Cardiac septum (tissue), 1 donor: Measurements from ENCODE around the gene OGDH. TPM values are rescaled to one million over a fixed set of nuclear protein-coding genes. Genes with fewer than 3 reads are reported as not detected.

Experiments
- DNase-seq: peaks from one replicate; pipeline ENCODE4 v3.0.0-alpha.2; 2020; ENCODE audit warnings: low spot score
- intact Hi-C: fragments of 100-400 bp; cut with DNase I; formaldehyde crosslinking; loops from one replicate; pipeline ENCODE4 v1.14.0; 2022
- total RNA-seq: library from RNA; stranded (reverse); fragmentation: NEBNext Ultra II Directional; extraction: Animal tissue kit (Norgen Biotek cat#: 25700); gene quantifications from one replicate; pipeline ENCODE4 v1.2.1, GENCODE V29; 2021
- donor health status: DM: no; HTN: no; CAD: no.

OGDH gene
- total RNA-seq, 1 donor from 2014 or later, result 406 TPM

DNA sequence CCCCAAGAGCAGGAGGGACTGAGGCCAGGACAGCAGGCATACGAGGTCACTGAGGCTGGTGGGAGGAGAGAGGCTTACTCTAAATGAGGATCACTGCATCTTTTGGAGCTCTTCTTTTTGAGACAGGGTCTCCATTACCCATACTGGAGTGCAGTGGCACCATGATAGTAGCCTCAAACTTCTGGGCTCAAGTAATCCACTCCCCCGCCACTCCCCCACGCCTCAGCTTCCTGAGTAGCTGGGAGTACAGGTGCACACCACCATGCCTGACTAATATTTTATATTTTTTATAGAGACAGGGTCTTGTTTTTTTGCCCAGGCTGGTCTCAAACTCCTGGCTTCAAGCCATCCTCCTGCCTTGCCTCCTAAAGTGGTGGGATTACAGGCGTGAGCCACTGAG, 25.8 kb downstream of the OGDH start:
- DNase-seq, result no peak
- intact Hi-C loops, result no loop called here

- DNase-seq, result no peak
- intact Hi-C loops, result loop anchor here (2.0 kb wide), 1 partner anchor 17 kb away; no protein-coding TSS in a partner anchor
Measured at GRCh38 chr7:44633254-44634186, 27.1 kb downstream of the OGDH start.

GRCh38 chr7:44634187-44634838, 27.9 kb downstream of the OGDH start:
- intact Hi-C loops, result loop anchor here (2.0 kb wide), 1 partner anchor 16 kb away; no protein-coding TSS in a partner anchor
- no peak for DNase-seq

DNA sequence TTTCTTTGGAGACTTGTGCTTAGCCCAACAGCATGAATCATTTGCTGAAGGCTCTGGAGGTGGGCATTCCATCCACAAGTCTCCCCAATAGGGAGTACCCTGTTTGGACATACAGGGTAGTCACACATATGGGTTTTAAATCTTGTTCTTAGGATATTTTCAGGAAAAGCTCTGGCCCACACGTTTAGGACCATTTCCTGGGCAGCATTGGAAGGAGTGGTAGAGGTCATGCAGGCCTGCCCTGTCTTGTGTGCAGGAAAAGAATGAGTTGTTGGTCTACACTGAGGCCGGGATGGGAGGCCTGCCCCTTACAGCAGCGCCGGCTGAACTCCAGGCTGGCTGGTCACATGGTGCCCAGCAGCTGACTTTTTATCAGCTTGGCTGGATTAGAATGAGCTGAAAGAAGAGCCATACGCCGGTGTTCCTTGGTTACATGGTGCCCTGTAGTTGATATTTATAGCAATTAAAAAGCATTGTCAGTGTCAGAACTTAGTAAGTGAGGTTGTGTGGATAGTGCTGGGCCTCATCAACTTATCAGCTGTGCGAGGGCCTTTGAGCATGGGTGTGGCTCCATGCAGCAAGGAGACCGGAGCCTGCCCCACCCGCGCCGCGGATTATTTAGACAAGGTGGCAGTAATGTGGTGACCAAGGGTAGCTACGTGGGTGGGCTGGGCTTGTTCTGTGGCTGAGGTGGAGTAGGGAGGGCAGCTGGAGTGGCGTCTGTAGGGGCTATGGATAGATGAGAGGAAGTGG, 28.6 kb downstream of the OGDH start:
- DNase-seq, result peak; percentile 78
- intact Hi-C loops, result loop anchor here (2.0 kb wide), 1 partner anchor 16 kb away; no protein-coding TSS in a partner anchor

DNA sequence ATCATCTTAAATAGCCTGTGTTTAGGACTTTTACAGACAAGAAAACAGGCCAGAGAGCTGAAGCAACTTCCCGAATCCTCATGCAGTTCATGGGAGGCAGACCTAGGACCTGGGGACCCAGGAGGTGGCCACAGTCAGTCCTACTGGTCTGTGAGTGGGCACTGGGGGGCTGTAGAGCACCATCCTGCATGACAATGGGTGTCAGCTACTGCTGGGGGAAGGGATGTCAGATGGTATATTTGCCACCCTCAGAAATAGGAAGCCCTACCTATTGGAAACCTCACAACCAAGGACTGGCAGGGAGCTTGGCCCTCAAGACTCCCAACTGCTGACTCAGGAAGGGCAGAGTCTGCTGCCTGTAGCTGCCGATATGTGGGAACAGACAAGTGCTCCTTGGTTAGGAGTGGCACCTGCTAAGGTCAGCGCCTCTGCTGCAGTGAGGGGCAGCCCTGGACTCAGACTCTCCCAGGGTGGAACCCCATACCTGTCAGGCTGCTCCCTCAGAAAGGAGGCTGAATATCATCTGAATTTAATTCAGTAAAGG, 29.7 kb downstream of the OGDH start:
- no peak for DNase-seq
- intact Hi-C loops, result no loop called here

- intact Hi-C loops, result no loop called here
- DNase-seq, result no peak
Measured at GRCh38 chr7:44636926-44637325, 30.5 kb downstream of the OGDH start.

- intact Hi-C loops, result no loop called here
- no peak for DNase-seq
Measured at GRCh38 chr7:44637788-44638594, 31.6 kb downstream of the OGDH start.

GRCh38 chr7:44638611-44639557, 32.5 kb downstream of the OGDH start:
- intact Hi-C loops, result no loop called here
- DNase-seq, result peak; percentile 89

DNA sequence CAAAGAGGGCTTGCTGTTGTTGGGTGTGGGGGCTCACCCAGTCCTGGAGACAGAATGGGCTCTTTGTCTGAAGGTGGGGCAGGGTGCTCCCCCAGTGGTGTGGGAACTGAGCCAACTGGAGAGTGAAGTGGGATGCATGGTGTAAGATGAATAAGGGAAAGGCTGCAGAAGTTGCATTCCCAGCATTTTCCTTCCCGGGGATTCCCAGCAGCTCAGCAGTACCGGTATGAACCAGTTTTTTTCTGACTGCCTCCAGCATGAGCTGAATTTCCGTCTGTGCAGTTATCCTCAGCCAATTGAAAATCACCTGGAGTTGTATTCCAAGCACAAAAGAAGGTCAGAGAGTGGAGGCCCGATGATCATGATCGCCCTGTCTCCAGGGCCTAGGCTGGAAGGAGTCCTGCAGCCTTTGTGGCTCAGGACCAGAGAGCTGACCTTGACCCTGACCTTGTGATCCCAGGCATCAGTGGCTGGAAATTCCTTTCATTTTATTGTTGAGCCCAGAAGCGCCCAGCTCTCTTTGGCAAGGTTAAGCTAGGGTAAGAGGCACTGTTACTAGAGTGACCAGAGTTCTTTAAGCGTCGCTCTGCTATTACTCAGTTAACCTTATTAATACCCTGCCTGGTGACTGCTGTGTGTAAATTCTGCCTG, 33.4 kb downstream of the OGDH start:
- intact Hi-C loops, result no loop called here
- no peak for DNase-seq

DNA sequence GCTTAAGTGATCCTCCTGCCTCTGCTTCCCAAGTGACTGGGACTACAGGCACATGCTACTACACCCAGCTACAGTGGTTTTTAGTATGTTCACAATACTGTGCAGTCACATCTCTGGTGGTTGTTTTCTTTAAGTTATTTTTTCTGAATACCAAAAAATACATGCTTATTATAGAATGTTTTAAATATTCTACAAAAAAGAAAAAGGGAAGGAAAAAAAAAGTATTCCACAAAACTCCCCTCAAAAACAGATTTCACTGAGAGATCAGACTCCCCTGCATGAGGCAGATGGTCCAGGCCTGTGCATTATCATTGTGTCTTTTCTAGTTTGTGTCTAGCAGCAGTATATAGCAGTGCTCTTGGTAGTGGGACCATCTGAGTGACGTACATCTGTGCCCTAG, 36.8 kb downstream of the OGDH start:
- intact Hi-C loops, result no loop called here
- no peak for DNase-seq

GRCh38 chr7:44645254-44645653, 38.8 kb downstream of the OGDH start:
- intact Hi-C loops, result loop anchor here (5.0 kb wide), 1 partner anchor 37 kb away; no protein-coding TSS in a partner anchor

DNA sequence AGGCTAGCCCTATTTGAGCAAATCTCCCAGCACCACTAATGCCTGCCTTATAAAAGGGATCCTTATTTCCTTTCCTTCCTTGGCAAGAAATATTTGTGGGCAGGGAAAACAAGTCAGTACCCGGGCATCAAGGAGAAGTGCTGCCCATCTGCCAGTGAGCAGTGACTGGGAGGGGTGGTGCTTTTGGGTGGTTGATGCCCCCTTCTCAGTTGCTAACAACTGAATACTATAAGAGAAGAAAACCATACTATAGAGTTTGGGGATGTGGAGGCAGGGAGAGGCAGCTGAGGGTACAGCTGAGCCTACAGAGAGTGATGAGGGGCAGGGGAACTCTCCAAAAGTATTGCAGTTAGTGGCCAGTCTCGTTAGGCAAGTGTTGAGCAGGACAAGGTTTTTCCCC, 39.3 kb downstream of the OGDH start:
- no peak for DNase-seq
- intact Hi-C loops, result loop anchor here (5.0 kb wide), 1 partner anchor 37 kb away; no protein-coding TSS in a partner anchor

More at GRCh38 chr7:44645254-44645653, 38.8 kb downstream of the OGDH start:
- DNase-seq, result no peak

GRCh38 chr7:44646176-44646920, 39.9 kb downstream of the OGDH start:
- DNase-seq, result no peak
- intact Hi-C loops, result loop anchor here (5.0 kb wide), 1 partner anchor 36 kb away; no protein-coding TSS in a partner anchor

- intact Hi-C loops, result loop anchor here (5.0 kb wide), 1 partner anchor 35 kb away; no protein-coding TSS in a partner anchor
- DNase-seq, result no peak
Measured at GRCh38 chr7:44646921-44647636, 40.7 kb downstream of the OGDH start.

DNA sequence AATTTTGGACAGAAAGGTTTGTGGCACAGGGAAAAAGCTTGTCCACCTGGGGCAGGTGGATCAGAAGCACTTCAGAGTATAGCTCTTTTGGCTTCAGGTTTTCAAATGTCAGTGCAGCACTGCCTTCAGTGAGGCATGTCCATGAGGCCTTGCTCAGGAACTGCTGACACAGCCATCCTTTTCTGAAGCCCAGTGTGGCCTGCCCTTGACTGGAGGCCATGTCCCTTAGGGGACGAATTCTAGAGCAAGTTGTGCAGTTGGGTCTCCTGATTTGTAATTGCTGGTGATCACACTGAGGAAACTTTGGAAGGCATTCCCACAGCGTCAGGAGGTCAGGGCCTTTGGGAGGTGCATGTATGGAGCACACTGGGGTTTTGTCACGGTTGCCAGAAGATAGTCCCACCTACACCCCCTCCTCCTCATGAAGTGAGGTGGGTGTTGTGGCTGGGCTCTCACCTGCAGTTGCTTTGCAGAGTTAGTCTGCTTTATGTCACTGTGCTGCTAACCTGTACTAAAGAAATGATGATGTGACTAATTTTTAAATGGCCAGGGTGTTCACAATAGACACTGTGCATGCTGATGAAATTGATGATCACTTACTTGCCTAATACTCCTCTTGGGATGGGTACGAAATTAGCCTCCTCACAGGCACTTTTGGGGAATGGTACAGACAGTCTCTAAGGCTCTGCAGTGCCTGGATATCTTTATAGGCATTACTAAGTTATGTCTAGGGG, 41.7 kb downstream of the OGDH start:
- intact Hi-C loops, result loop anchor here (5.0 kb wide), 1 partner anchor 34 kb away; no protein-coding TSS in a partner anchor
- DNase-seq, result no peak
